PFSK-1 (cell line): ENCODE results near the gene SELENON.

ENCODE experiments used
- POLR2AphosphoS5 ChIP-seq: IDR thresholded peaks from 2 replicates; pipeline ENCODE4 v1.6.1; 2012; ENCODE audit warnings: low read depth, mild to moderate bottlenecking, control low read depth, low read length, moderate library complexity
- SIN3A ChIP-seq: IDR thresholded peaks from 2 replicates; pipeline ENCODE4 v1.6.1; 2012; ENCODE audit warnings: mild to moderate bottlenecking, low read length, moderate library complexity, borderline replicate concordance; ENCODE audit not compliant: insufficient read depth
- TAF1 ChIP-seq: IDR thresholded peaks from 2 replicates; pipeline ENCODE4 v1.6.1; 2012; ENCODE audit warnings: low read length, control low read depth, borderline replicate concordance; ENCODE audit not compliant: insufficient read depth
- TF ChIP-seq, protein P1 (sequence below), 2 experiments: IDR thresholded peaks; 2 replicates each; pipeline versions ENCODE4 v1.6.1 to v1.8.0; 2011 to 2012; ENCODE audit warnings: low read depth in 2 of 2, low read length in 2 of 2, control low read depth in 1 of 2, inconsistent platforms in 1 of 2, mild to moderate bottlenecking in 1 of 2, moderate library complexity in 1 of 2; ENCODE audit not compliant: insufficient read depth in 1 of 2

DNA sequence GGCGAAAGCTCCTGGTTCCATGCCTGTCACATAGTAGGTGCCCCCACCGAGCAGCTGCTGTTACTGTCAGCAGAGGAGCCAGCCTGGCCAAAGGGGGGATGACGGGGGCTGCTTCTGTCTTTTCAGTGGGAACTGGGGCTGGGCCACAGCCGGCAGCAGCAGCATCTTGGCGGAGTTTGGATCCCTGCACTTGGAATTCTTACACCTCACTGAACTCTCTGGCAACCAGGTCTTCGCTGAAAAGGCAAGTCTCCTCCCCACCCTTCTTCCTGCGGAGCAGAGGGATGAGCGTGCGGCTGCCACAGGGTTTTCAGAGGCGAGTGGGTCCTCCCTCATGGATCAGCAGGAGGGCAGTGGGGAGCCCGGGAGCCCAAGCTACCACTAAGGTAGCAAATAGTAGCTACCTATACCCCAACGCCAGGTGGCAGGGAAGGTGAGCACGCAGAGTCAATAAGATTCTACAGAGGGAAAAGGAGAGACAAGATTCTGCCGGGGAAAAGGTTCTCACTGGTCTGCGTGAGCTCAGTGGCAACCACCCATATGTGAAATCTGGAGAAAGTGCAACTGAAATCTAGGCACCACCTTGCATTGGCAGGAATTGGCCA is 41.4 kb upstream of the SELENON start:
- TF ChIP-seq, protein P1, sequence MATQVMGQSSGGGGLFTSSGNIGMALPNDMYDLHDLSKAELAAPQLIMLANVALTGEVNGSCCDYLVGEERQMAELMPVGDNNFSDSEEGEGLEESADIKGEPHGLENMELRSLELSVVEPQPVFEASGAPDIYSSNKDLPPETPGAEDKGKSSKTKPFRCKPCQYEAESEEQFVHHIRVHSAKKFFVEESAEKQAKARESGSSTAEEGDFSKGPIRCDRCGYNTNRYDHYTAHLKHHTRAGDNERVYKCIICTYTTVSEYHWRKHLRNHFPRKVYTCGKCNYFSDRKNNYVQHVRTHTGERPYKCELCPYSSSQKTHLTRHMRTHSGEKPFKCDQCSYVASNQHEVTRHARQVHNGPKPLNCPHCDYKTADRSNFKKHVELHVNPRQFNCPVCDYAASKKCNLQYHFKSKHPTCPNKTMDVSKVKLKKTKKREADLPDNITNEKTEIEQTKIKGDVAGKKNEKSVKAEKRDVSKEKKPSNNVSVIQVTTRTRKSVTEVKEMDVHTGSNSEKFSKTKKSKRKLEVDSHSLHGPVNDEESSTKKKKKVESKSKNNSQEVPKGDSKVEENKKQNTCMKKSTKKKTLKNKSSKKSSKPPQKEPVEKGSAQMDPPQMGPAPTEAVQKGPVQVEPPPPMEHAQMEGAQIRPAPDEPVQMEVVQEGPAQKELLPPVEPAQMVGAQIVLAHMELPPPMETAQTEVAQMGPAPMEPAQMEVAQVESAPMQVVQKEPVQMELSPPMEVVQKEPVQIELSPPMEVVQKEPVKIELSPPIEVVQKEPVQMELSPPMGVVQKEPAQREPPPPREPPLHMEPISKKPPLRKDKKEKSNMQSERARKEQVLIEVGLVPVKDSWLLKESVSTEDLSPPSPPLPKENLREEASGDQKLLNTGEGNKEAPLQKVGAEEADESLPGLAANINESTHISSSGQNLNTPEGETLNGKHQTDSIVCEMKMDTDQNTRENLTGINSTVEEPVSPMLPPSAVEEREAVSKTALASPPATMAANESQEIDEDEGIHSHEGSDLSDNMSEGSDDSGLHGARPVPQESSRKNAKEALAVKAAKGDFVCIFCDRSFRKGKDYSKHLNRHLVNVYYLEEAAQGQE (IDR thresholded peaks at IDR 0.05; ENCODE audit: insufficient read depth in 1 of 2, low read depth in 2 of 2, low read length in 2 of 2) = no peak
- TF ChIP-seq SIN3A (no peak), POLR2AphosphoS5 (no peak), TAF1 (no peak)
